Fibroblast of lung (primary cell): ENCODE measurements around the gene CELF2.

Experiments
- EZH2 ChIP-seq: IDR thresholded peaks from 2 replicates; pipeline ENCODE4 v1.5.1; 2012; ENCODE audit warnings: low read length, control low read depth, mild to moderate bottlenecking; ENCODE audit errors: missing control alignments
- TF ChIP-seq, protein P1 (sequence below), 2 donors: IDR thresholded peaks in 1 of 2; conservative IDR thresholded peaks in 1 of 2; 1 replicate in 1 of 2; 2 replicates in 1 of 2; pipeline ENCODE4 v1.5.1; 2011 to 2012; ENCODE audit warnings: low read length in 2 of 2, control low read depth in 1 of 2, inconsistent platforms in 1 of 2, low read depth in 1 of 2, mild to moderate bottlenecking in 1 of 2

GRCh38 chr10:11150879-11151415 lies 133.3 kb downstream of the CELF2 start:
- TF ChIP-seq, protein P1, sequence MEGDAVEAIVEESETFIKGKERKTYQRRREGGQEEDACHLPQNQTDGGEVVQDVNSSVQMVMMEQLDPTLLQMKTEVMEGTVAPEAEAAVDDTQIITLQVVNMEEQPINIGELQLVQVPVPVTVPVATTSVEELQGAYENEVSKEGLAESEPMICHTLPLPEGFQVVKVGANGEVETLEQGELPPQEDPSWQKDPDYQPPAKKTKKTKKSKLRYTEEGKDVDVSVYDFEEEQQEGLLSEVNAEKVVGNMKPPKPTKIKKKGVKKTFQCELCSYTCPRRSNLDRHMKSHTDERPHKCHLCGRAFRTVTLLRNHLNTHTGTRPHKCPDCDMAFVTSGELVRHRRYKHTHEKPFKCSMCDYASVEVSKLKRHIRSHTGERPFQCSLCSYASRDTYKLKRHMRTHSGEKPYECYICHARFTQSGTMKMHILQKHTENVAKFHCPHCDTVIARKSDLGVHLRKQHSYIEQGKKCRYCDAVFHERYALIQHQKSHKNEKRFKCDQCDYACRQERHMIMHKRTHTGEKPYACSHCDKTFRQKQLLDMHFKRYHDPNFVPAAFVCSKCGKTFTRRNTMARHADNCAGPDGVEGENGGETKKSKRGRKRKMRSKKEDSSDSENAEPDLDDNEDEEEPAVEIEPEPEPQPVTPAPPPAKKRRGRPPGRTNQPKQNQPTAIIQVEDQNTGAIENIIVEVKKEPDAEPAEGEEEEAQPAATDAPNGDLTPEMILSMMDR (conservative IDR thresholded peaks at IDR 0.05 in 1 of 2, IDR thresholded peaks at IDR 0.05 in 1 of 2; ENCODE audit: low read depth in 1 of 2, low read length in 2 of 2): no peak
- TF ChIP-seq EZH2: no peak
